Measurements from ENCODE around the gene C11orf21. TPM values are rescaled to one million over a fixed set of nuclear protein-coding genes. Genes with fewer than 3 reads are reported as not detected.

Gene C11orf21
- 1.3 TPM for total RNA-seq

GRCh38 chr11:2301631-2302305 lies at the start of gene C11orf21, which contains the start of gene TSPAN32:
Gene C11orf21, minus strand, starts transcription at chr11:2301918. Its CDS starts 110 bp downstream, at chr11:2301808.
Gene TSPAN32, plus strand, starts transcription at chr11:2302013. Its CDS starts 137 bp downstream, at chr11:2302150.

GRCh38 chr11:2270322-2271076 lies 31.2 kb downstream of the C11orf21 start, which contains the start of gene ASCL2:
Gene ASCL2, minus strand, starts transcription at chr11:2270588. Its CDS starts 256 bp downstream, at chr11:2270332.

Other genes with a start within 250 kb of the C11orf21 start
- 458 TPM for gene IGF2, start 162.5 kb downstream of the C11orf21 start, total RNA-seq
- gene INS, start 140.7 kb downstream of the C11orf21 start, total RNA-seq: not detected
- 2.3 TPM for gene TH, start 130.1 kb downstream of the C11orf21 start, total RNA-seq
- 0.82 TPM for gene ASCL2, start 31.3 kb downstream of the C11orf21 start, total RNA-seq
- gene TSPAN32, start 95 bp upstream of the C11orf21 start, total RNA-seq: 3.3 TPM
- 321 TPM for gene CD81, start 75.4 kb upstream of the C11orf21 start, total RNA-seq
- 24.1 TPM for gene TSSC4, start 98.8 kb upstream of the C11orf21 start, total RNA-seq
- 0.11 TPM for gene TRPM5, start 142.6 kb upstream of the C11orf21 start, total RNA-seq
- 1.6 TPM for gene KCNQ1, start 143.1 kb upstream of the C11orf21 start, total RNA-seq